GM23248 (cell line): ENCODE measurements around the gene JPT1. TPM values are rescaled to one million over a fixed set of nuclear protein-coding genes. Genes with fewer than 3 reads are reported as not detected.
A peak's percentile ranks its signal among the peaks of the same experiment; 100 is the strongest.

ENCODE experiments used
- DNase-seq: peaks from one replicate; pipeline ENCODE4 v3.0.0-alpha.2; 2015
- H2AFZ ChIP-seq: fragments of 200-600 bp; sonication (generic); 2 replicates; pipeline ENCODE4 v1.6.1; 2016; ENCODE audit warnings: antibody characterized with exemption
- H3F3A ChIP-seq: fragments of 200-600 bp; sonication (generic); 2 replicates; pipeline ENCODE4 v1.6.1; 2016; ENCODE audit warnings: mild to moderate bottlenecking, antibody characterized with exemption, mixed run types; ENCODE audit not compliant: insufficient read depth
- H3K27ac ChIP-seq: fragments of 200-600 bp; sonication (generic); 2 replicates; pipeline ENCODE4 v1.5.1; 2016; ENCODE audit warnings: mild to moderate bottlenecking
- H3K27me3 ChIP-seq: fragments of 200-600 bp; sonication (generic); replicated peaks from 2 replicates; pipeline ENCODE4 v1.6.1; 2016; ENCODE audit warnings: mild to moderate bottlenecking; ENCODE audit not compliant: insufficient read depth
- H3K36me3 ChIP-seq: fragments of 200-600 bp; sonication (generic); 2 replicates; pipeline ENCODE4 v1.6.1; 2016; ENCODE audit warnings: low read depth, mild to moderate bottlenecking
- H3K4me1 ChIP-seq: fragments of 200-600 bp; sonication (generic); 2 replicates; pipeline ENCODE4 v1.6.1; 2016; ENCODE audit warnings: mild to moderate bottlenecking; ENCODE audit not compliant: insufficient read depth
- H3K4me2 ChIP-seq: fragments of 200-600 bp; sonication (generic); one replicate; pipeline ENCODE4 v1.6.1; 2016; ENCODE audit warnings: mild to moderate bottlenecking; ENCODE audit not compliant: unreplicated experiment
- H3K4me3 ChIP-seq: fragments of 200-600 bp; sonication (generic); 2 replicates; pipeline ENCODE4 v1.5.1; 2016; ENCODE audit warnings: mild to moderate bottlenecking
- H3K79me2 ChIP-seq: fragments of 200-600 bp; sonication (generic); 2 replicates; pipeline ENCODE4 v1.6.1; 2016; ENCODE audit warnings: mild to moderate bottlenecking; ENCODE audit not compliant: insufficient read depth
- H3K9ac ChIP-seq: fragments of 200-600 bp; sonication (generic); 2 replicates; pipeline ENCODE4 v1.6.1; 2016; ENCODE audit warnings: mild to moderate bottlenecking
- H3K9me2 ChIP-seq: fragments of 200-600 bp; sonication (generic); 2 replicates; pipeline ENCODE4 v1.6.1; 2016; ENCODE audit warnings: mixed run types, mild to moderate bottlenecking, moderate library complexity; ENCODE audit not compliant: insufficient read depth
- H3K9me3 ChIP-seq: fragments of 200-600 bp; sonication (generic); one replicate; pipeline ENCODE4 v1.6.1; 2017; ENCODE audit warnings: low read depth
- H4K20me1 ChIP-seq: fragments of 200-600 bp; sonication (generic); 2 replicates; pipeline ENCODE4 v1.6.0; 2016; ENCODE audit not compliant: insufficient read depth
- EZH2 ChIP-seq: fragments of 200-600 bp; sonication (generic); IDR thresholded peaks from 2 replicates; pipeline ENCODE4 v1.6.1; 2018; ENCODE audit warnings: antibody characterized with exemption, mild to moderate bottlenecking; ENCODE audit not compliant: insufficient read depth, poor library complexity, severe bottlenecking
- EZH2phosphoT487 ChIP-seq: fragments of 200-600 bp; sonication (generic); IDR thresholded peaks from 2 replicates; pipeline ENCODE4 v1.6.1; 2018; ENCODE audit warnings: antibody characterized with exemption, moderate library complexity, mild to moderate bottlenecking, low read depth; ENCODE audit not compliant: insufficient read depth
- WGBS, 2 experiments: methylation state at CpG; one replicate each; pipeline ENCODE4 v1.1.6; 2015 to 2017; ENCODE audit warnings: low lambda C conversion rate in 2 of 2, low coverage in 1 of 2; ENCODE audit errors: missing lambda C conversion rate in 2 of 2; 5-methylcytosine and 5-hydroxymethylcytosine counted together
- in situ Hi-C: fragments of 300-500 bp; cut with MboI; formaldehyde crosslinking; loops from 2 replicates; pipeline ENCODE4 v1.15.0; 2020
- polyA plus RNA-seq: library from polyadenylated mRNA; unstranded; fragments of >200 nt; fragmentation: Nextera tagmentation; extraction: Ambion mirVana; gene quantifications from 2 replicates; pipeline ENCODE4 v1.2.1, GENCODE V29; 2016
- total RNA-seq: library from RNA; depleted of rRNA; stranded (reverse); fragments of >200 nt; shearing (Covaris generic); gene quantifications from 2 replicates; pipeline ENCODE4 v1.2.3, GENCODE V29; 2014

The JPT1 gene
- total and polyA plus RNA-seq, 2 experiments from 2014 or later = 54.0 to 199 TPM

- TF ChIP-seq EZH2 (no peak), EZH2phosphoT487 (no peak)
- no peaks in the 10 kb centered on the region for H3K27me3 ChIP-seq
- no peaks in the 10 kb centered on the region for H3K9me2 ChIP-seq
- no peak overlapping the region for H3K4me2 ChIP-seq
- peaks cover 56% of the 10 kb centered on the region for H3K79me2 ChIP-seq
- WGBS, 2 experiments = 90 to 93% methylated on average over 6 of the region's 6 CpGs
- H3K4me3 ChIP-seq = no peak overlapping the region
- no peak for DNase-seq
- in situ Hi-C loops = no loop called here
- peaks cover 13% of the 10 kb centered on the region; the same call in 1 of the 2 replicates for H3K36me3 ChIP-seq
- H3K9ac ChIP-seq = no peak overlapping the region
- H3F3A ChIP-seq = peaks cover 17% of the 10 kb centered on the region
- no peak overlapping the region for H3K27ac ChIP-seq
- no peak overlapping the region for H2AFZ ChIP-seq
- peaks cover 15% of the 10 kb centered on the region for H3K4me1 ChIP-seq
- no peaks in the 10 kb centered on the region for H3K9me3 ChIP-seq
- no peaks in the 10 kb centered on the region for H4K20me1 ChIP-seq
Observed at GRCh38 chr17:75147878-75148546, 6.3 kb downstream of the JPT1 start.

DNA sequence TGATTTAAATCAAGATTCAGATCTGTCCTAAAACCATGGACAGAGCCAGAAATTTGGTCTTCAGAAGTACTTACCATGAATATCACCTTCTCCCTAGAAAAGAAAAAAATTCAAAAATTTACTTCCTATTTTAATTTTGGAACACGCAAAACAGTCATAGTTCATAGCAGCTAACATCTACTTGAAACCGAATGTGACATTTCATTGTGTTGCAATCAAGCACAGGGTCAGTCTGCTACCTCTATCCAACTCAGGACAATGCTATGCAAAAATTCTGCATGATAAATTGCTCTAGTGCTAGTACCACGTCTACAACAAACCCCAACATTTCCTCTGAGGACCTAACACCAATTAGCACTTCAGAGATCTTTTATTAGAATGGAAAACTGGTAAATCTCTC lies 7.7 kb downstream of the JPT1 start:
- Histone ChIP-seq H2AFZ (no peak overlapping the region), H3K9me2 (no peaks in the 10 kb centered on the region), H3K9me3 (no peaks in the 10 kb centered on the region), H3K27me3 (no peaks in the 10 kb centered on the region), H3F3A (peaks cover 17% of the 10 kb centered on the region), H3K4me3 (no peak overlapping the region), H4K20me1 (no peaks in the 10 kb centered on the region), H3K9ac (no peak overlapping the region), H3K4me2 (no peak overlapping the region), H3K4me1 (peaks cover 6% of the 10 kb centered on the region), H3K27ac (peak overlapping the region; percentile 31; the same call in 1 of the 2 replicates), H3K36me3 (peaks cover 13% of the 10 kb centered on the region; the same call in 1 of the 2 replicates), H3K79me2 (peaks cover 42% of the 10 kb centered on the region)
- in situ Hi-C loops = no loop called here
- 55 to 58% methylated on average over 3 of the region's 3 CpGs for WGBS, 2 experiments
- peak; percentile 42 for DNase-seq
- TF ChIP-seq EZH2phosphoT487 (no peak), EZH2 (no peak)

DNA sequence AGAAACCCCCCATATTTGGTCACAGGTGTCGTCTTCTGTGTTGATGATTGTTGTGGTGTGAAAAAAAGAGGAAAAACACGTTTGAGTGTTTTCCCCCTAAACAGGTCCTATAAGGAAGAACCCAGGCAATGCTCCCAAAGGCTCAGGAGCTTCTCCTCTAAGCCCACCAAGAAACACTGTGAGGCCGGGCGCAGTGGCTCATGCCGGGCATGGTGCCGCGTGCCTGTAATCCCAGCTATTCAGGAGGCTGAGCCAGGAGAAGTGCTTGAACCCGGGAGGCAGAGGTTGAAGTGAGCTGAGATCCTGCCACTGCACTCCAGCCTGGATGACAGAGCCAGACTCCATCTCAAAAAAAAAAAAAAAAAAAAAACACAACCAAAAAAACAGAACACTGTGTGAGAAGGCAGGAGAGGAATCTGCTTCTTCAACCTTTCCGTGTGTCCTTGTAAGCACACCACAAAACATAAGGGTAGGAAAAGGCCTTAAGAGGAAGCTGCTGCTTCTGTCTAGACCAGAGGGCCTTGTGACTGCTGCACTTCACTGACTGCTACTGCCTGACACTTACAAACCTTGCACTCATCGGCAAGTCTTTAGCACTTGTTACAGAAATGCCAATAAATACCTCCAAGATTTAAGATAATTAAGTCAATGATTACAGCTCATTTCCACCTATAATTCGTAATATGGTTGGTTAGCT lies 9.3 kb downstream of the JPT1 start:
- DNase-seq = no peak
- no peak overlapping the region for H3K4me2 ChIP-seq
- no peaks in the 10 kb centered on the region for H3K9me2 ChIP-seq
- no peak overlapping the region for H3K4me3 ChIP-seq
- H3K36me3 ChIP-seq = peaks cover 28% of the 10 kb centered on the region; the same call in 1 of the 2 replicates
- H3F3A ChIP-seq = peaks cover 17% of the 10 kb centered on the region
- no peak overlapping the region for H3K9ac ChIP-seq
- H4K20me1 ChIP-seq = no peaks in the 10 kb centered on the region
- in situ Hi-C loops = no loop called here
- no peak overlapping the region for H2AFZ ChIP-seq
- TF ChIP-seq EZH2 (no peak), EZH2phosphoT487 (no peak)
- peaks cover 6% of the 10 kb centered on the region for H3K4me1 ChIP-seq
- H3K79me2 ChIP-seq = peaks cover 26% of the 10 kb centered on the region
- 98 to 99% methylated on average over 10 to 11 of the region's 11 CpGs for WGBS, 2 experiments
- H3K9me3 ChIP-seq = no peaks in the 10 kb centered on the region
- H3K27me3 ChIP-seq = no peaks in the 10 kb centered on the region
- no peak overlapping the region for H3K27ac ChIP-seq

GRCh38 chr17:75142236-75142971 lies 11.9 kb downstream of the JPT1 start:
- H3K9me3 ChIP-seq = no peaks in the 10 kb centered on the region
- H3K4me2 ChIP-seq = no peak overlapping the region
- 89 to 90% methylated on average over 13 of the region's 13 CpGs for WGBS, 2 experiments
- H3K9ac ChIP-seq = no peak overlapping the region
- no peak overlapping the region for H2AFZ ChIP-seq
- no peaks in the 10 kb centered on the region for H3K9me2 ChIP-seq
- H3F3A ChIP-seq = peaks cover 18% of the 10 kb centered on the region
- H3K27ac ChIP-seq = no peak overlapping the region
- peaks cover 4% of the 10 kb centered on the region for H3K79me2 ChIP-seq
- no peaks in the 10 kb centered on the region for H4K20me1 ChIP-seq
- no peak overlapping the region for H3K4me3 ChIP-seq
- no peak for TF ChIP-seq EZH2
- TF ChIP-seq EZH2phosphoT487 = no peak
- no peak for DNase-seq
- peaks cover 36% of the 10 kb centered on the region for H3K36me3 ChIP-seq
- H3K27me3 ChIP-seq = no peaks in the 10 kb centered on the region
- peaks cover 6% of the 10 kb centered on the region for H3K4me1 ChIP-seq
- in situ Hi-C loops = no loop called here
